GM23338 (cell line): ENCODE measurements around the gene MLF2. TPM values are rescaled to one million over a fixed set of nuclear protein-coding genes. Genes with fewer than 3 reads are reported as not detected.

ENCODE experiments used
- ATAC-seq: fragments of 200-7000 bp; cut with Tn5 transposase; 3 replicates; pipeline ENCODE4 v1.9.1; 2020
- DNase-seq: peaks from one replicate; pipeline ENCODE4 v3.0.0-alpha.2; 2015; ENCODE audit warnings: low spot score
- H2AFZ ChIP-seq: fragments of 200-600 bp; sonication (generic); 2 replicates; pipeline ENCODE4 v1.8.0; 2016; ENCODE audit warnings: antibody characterized with exemption, mild to moderate bottlenecking, moderate library complexity
- H3F3A ChIP-seq: fragments of 200-600 bp; sonication (generic); replicated peaks from 2 replicates; pipeline ENCODE4 v1.8.0; 2017; ENCODE audit warnings: antibody characterized with exemption, mixed run types, low read depth
- H3K27ac ChIP-seq: fragments of 200-600 bp; sonication (generic); 2 replicates; pipeline ENCODE4 v1.6.1; 2016; ENCODE audit warnings: low read depth
- H3K27me3 ChIP-seq: fragments of 200-600 bp; sonication (generic); 2 replicates; pipeline ENCODE4 v1.8.0; 2016; ENCODE audit warnings: mild to moderate bottlenecking, mixed run types, moderate library complexity; ENCODE audit not compliant: insufficient read depth
- H3K36me3 ChIP-seq: fragments of 200-600 bp; sonication (generic); 2 replicates; pipeline ENCODE4 v1.8.0; 2016; ENCODE audit warnings: mild to moderate bottlenecking; ENCODE audit not compliant: insufficient read depth
- H3K4me1 ChIP-seq: fragments of 200-600 bp; sonication (generic); 2 replicates; pipeline ENCODE4 v1.8.0; 2016; ENCODE audit warnings: mild to moderate bottlenecking, moderate library complexity; ENCODE audit not compliant: insufficient read depth
- H3K4me2 ChIP-seq: fragments of 200-600 bp; sonication (generic); 2 replicates; pipeline ENCODE4 v1.7.1; 2017; ENCODE audit warnings: mixed run types
- H3K4me3 ChIP-seq: fragments of 200-600 bp; sonication (generic); 2 replicates; pipeline ENCODE4 v1.6.1; 2016; ENCODE audit warnings: mixed run types
- H3K79me2 ChIP-seq: fragments of 200-600 bp; sonication (generic); replicated peaks from 2 replicates; pipeline ENCODE4 v1.8.0; 2017; ENCODE audit warnings: mild to moderate bottlenecking; ENCODE audit not compliant: insufficient read depth
- H3K9me2 ChIP-seq: fragments of 200-600 bp; sonication (generic); 2 replicates; pipeline ENCODE4 v1.8.0; 2017; ENCODE audit not compliant: insufficient read depth
- H4K20me1 ChIP-seq: fragments of 200-600 bp; sonication (generic); replicated peaks from 2 replicates; pipeline ENCODE4 v1.8.0; 2017; ENCODE audit warnings: mild to moderate bottlenecking; ENCODE audit not compliant: insufficient read depth
- H3K27ac Mint-ChIP-seq: 2 replicates; pipeline ENCODE4 v1.8.0; 2020; ENCODE audit warnings: inconsistent platforms, mild to moderate bottlenecking, moderate library complexity, mixed read lengths
- H3K27me3 Mint-ChIP-seq: 3 replicates; pipeline ENCODE4 v1.8.0; 2022; ENCODE audit warnings: low read depth, mild to moderate bottlenecking, moderate library complexity, mixed read lengths, inconsistent platforms; ENCODE audit not compliant: insufficient read depth, poor library complexity
- H3K36me3 Mint-ChIP-seq: 3 replicates; pipeline ENCODE4 v1.8.0; 2021; ENCODE audit warnings: low read depth, mild to moderate bottlenecking, inconsistent platforms, moderate library complexity, mixed read lengths
- H3K4me1 Mint-ChIP-seq: 3 replicates; pipeline ENCODE4 v1.8.0; 2020; ENCODE audit warnings: mild to moderate bottlenecking, inconsistent platforms, mixed read lengths
- H3K4me3 Mint-ChIP-seq: 3 replicates; pipeline ENCODE4 v1.8.0; 2021; ENCODE audit warnings: moderate library complexity, mild to moderate bottlenecking, inconsistent platforms, mixed read lengths
- H3K9me3 Mint-ChIP-seq: 3 replicates; pipeline ENCODE4 v1.8.0; 2020; ENCODE audit warnings: moderate library complexity, mild to moderate bottlenecking, inconsistent platforms, mixed read lengths
- CTCF ChIP-seq, 2 experiments: fragments of 200-600 bp in 1 of 2; sonication (generic) in 1 of 2; conservative IDR thresholded peaks; 2 replicates each; pipeline versions ENCODE4 v1.5.1 to v1.6.1; 2016 to 2017; ENCODE audit warnings: antibody characterized with exemption in 2 of 2, low read depth in 2 of 2, mild to moderate bottlenecking in 2 of 2, moderate library complexity in 1 of 2
- POLR2AphosphoS5 ChIP-seq: IDR thresholded peaks from 2 replicates; pipeline ENCODE4 v1.6.1; 2016; ENCODE audit warnings: antibody characterized with exemption, low read depth
- ZNF114 ChIP-seq: fragments of 250-450 bp; sonication (Bioruptor Pico); IDR thresholded peaks from 2 replicates; pipeline ENCODE4 v1.5.0; 2020; ENCODE audit warnings: mild to moderate bottlenecking, moderate library complexity
- polyA plus RNA-seq: library from polyadenylated mRNA; unstranded; fragments of >200 nt; fragmentation: Nextera tagmentation; extraction: Ambion mirVana; gene quantifications from 2 replicates; pipeline ENCODE4 v1.2.1, GENCODE V29; 2016
- total RNA-seq: library from RNA; depleted of rRNA; stranded (reverse); fragments of >200 nt; shearing (Covaris generic); gene quantifications from 2 replicates; pipeline ENCODE4 v1.2.3, GENCODE V29; 2014
- TF ChIP-seq, protein P1 (sequence below): fragments of 250-450 bp; sonication (Bioruptor Pico); IDR thresholded peaks from 2 replicates; pipeline ENCODE4 v1.5.0; 2020; ENCODE audit warnings: mild to moderate bottlenecking, moderate library complexity
- TF ChIP-seq, protein P2 (sequence below): IDR thresholded peaks from one replicate; pipeline ENCODE4 v1.6.1; 2018; ENCODE audit warnings: antibody characterized with exemption; ENCODE audit not compliant: unreplicated experiment

The MLF2 gene
- total and polyA plus RNA-seq, 2 experiments from 2014 or later, result 280 to 289 TPM

- TF ChIP-seq, protein P1, sequence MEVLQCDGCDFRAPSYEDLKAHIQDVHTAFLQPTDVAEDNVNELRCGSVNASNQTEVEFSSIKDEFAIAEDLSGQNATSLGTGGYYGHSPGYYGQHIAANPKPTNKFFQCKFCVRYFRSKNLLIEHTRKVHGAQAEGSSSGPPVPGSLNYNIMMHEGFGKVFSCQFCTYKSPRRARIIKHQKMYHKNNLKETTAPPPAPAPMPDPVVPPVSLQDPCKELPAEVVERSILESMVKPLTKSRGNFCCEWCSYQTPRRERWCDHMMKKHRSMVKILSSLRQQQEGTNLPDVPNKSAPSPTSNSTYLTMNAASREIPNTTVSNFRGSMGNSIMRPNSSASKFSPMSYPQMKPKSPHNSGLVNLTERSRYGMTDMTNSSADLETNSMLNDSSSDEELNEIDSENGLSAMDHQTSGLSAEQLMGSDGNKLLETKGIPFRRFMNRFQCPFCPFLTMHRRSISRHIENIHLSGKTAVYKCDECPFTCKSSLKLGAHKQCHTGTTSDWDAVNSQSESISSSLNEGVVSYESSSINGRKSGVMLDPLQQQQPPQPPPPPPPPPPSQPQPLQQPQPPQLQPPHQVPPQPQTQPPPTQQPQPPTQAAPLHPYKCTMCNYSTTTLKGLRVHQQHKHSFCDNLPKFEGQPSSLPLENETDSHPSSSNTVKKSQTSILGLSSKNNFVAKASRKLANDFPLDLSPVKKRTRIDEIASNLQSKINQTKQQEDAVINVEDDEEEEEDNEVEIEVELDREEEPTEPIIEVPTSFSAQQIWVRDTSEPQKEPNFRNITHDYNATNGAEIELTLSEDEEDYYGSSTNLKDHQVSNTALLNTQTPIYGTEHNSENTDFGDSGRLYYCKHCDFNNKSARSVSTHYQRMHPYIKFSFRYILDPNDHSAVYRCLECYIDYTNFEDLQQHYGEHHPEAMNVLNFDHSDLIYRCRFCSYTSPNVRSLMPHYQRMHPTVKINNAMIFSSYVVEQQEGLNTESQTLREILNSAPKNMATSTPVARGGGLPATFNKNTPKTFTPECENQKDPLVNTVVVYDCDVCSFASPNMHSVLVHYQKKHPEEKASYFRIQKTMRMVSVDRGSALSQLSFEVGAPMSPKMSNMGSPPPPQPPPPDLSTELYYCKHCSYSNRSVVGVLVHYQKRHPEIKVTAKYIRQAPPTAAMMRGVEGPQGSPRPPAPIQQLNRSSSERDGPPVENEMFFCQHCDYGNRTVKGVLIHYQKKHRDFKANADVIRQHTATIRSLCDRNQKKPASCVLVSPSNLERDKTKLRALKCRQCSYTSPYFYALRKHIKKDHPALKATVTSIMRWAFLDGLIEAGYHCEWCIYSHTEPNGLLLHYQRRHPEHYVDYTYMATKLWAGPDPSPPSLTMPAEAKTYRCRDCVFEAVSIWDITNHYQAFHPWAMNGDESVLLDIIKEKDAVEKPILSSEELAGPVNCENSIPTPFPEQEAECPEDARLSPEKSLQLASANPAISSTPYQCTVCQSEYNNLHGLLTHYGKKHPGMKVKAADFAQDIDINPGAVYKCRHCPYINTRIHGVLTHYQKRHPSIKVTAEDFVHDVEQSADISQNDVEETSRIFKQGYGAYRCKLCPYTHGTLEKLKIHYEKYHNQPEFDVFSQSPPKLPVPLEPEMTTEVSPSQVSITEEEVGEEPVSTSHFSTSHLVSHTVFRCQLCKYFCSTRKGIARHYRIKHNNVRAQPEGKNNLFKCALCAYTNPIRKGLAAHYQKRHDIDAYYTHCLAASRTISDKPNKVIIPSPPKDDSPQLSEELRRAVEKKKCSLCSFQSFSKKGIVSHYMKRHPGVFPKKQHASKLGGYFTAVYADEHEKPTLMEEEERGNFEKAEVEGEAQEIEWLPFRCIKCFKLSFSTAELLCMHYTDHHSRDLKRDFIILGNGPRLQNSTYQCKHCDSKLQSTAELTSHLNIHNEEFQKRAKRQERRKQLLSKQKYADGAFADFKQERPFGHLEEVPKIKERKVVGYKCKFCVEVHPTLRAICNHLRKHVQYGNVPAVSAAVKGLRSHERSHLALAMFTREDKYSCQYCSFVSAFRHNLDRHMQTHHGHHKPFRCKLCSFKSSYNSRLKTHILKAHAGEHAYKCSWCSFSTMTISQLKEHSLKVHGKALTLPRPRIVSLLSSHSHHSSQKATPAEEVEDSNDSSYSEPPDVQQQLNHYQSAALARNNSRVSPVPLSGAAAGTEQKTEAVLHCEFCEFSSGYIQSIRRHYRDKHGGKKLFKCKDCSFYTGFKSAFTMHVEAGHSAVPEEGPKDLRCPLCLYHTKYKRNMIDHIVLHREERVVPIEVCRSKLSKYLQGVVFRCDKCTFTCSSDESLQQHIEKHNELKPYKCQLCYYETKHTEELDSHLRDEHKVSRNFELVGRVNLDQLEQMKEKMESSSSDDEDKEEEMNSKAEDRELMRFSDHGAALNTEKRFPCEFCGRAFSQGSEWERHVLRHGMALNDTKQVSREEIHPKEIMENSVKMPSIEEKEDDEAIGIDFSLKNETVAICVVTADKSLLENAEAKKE (CRISPR knock-in tag), result no peak
Measured at GRCh38 chr12:6754411-6754810, 1.5 kb upstream of the MLF2 start (continued).

- H3K27ac Mint-ChIP-seq, result peak overlapping the region; percentile 88; the same call in 1 of the 2 replicates
- H3K27ac ChIP-seq, result peak overlapping the region; percentile 67
- peak overlapping the region; percentile 80; the same call in 1 of the 2 replicates for H2AFZ ChIP-seq
Measured at GRCh38 chr12:6753772-6754356, 923 bp upstream of the MLF2 start.

More at GRCh38 chr12:6753772-6754356, 923 bp upstream of the MLF2 start:
- peaks cover 35% of the 10 kb centered on the region for H3K36me3 Mint-ChIP-seq
- Histone ChIP-seq H3K36me3 (peaks cover 31% of the 10 kb centered on the region), H3F3A (peaks cover 5% of the 10 kb centered on the region; the same call in 1 of the 2 replicates), H3K79me2 (peaks cover 24% of the 10 kb centered on the region), H3K4me1 (peaks cover 22% of the 10 kb centered on the region), H4K20me1 (peaks cover 15% of the 10 kb centered on the region; the same call in 1 of the 2 replicates), H3K4me2 (peak overlapping the region; percentile 73), H3K4me3 (peak overlapping the region; percentile 97), H3K9me2 (no peaks in the 10 kb centered on the region), H3K27me3 (no peaks in the 10 kb centered on the region)
- peaks cover 29% of the 10 kb centered on the region for H3K4me1 Mint-ChIP-seq
- TF ChIP-seq POLR2AphosphoS5 (no peak), CTCF (conservative IDR thresholded peaks at IDR 0.05; ENCODE audit: low read depth in 2 of 2) (peak in 1 of 2 experiments; percentile 98; a peak in 2 of 4 replicates), ZNF114 (CRISPR knock-in tag) (no peak)
- TF ChIP-seq, protein P2, sequence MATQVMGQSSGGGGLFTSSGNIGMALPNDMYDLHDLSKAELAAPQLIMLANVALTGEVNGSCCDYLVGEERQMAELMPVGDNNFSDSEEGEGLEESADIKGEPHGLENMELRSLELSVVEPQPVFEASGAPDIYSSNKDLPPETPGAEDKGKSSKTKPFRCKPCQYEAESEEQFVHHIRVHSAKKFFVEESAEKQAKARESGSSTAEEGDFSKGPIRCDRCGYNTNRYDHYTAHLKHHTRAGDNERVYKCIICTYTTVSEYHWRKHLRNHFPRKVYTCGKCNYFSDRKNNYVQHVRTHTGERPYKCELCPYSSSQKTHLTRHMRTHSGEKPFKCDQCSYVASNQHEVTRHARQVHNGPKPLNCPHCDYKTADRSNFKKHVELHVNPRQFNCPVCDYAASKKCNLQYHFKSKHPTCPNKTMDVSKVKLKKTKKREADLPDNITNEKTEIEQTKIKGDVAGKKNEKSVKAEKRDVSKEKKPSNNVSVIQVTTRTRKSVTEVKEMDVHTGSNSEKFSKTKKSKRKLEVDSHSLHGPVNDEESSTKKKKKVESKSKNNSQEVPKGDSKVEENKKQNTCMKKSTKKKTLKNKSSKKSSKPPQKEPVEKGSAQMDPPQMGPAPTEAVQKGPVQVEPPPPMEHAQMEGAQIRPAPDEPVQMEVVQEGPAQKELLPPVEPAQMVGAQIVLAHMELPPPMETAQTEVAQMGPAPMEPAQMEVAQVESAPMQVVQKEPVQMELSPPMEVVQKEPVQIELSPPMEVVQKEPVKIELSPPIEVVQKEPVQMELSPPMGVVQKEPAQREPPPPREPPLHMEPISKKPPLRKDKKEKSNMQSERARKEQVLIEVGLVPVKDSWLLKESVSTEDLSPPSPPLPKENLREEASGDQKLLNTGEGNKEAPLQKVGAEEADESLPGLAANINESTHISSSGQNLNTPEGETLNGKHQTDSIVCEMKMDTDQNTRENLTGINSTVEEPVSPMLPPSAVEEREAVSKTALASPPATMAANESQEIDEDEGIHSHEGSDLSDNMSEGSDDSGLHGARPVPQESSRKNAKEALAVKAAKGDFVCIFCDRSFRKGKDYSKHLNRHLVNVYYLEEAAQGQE, result peak; percentile 22
- peak overlapping the region; percentile 91 for H3K4me3 Mint-ChIP-seq
- H3K9me3 Mint-ChIP-seq, result no peaks in the 10 kb centered on the region
- ATAC-seq, result peak; percentile 15
- peaks cover 21% of the 10 kb centered on the region for H3K27me3 Mint-ChIP-seq
- DNase-seq, result peak; percentile 98
